Muscle of back (tissue), 13 donors: ENCODE data around the gene OR6B2. TPM values are rescaled to one million over a fixed set of nuclear protein-coding genes. Genes with fewer than 3 reads are reported as not detected.
"Not testable (repeated sequence)": the region's sequence is repeated elsewhere in the genome, so short reads cannot be mapped to it uniquely, and the experiment has no call there.

ENCODE experiments used
- DNase-seq, 3 donors: peaks; one replicate each; pipeline versions ENCODE4 v3.0.0 to v3.0.0-alpha.2; 2013
- long read RNA-seq, 9 donors: transcript quantifications; one replicate each; lab custom pipeline, GENCODE V29; 2026
- polyA plus RNA-seq, 10 donors: library from polyadenylated mRNA; unstranded; fragments of 120-200 nt; gene quantifications; one replicate each; pipeline ENCODE4 v1.2.1, GENCODE V29; 2013; ENCODE audit not compliant: insufficient read length in 10 of 10

OR6B2 gene
- polyA plus RNA-seq: not detected
- long read RNA-seq, donor 1: 0 reads
- long read RNA-seq, donor 2: 0 reads
- long read RNA-seq, donor 3: 0 reads
- long read RNA-seq, donor 4: 0 reads
- long read RNA-seq, donor 5: 0 reads
- long read RNA-seq, donor 6: 0 reads
- long read RNA-seq, donor 7: 0 reads
- long read RNA-seq, donor 8: 0 reads
- long read RNA-seq, donor 9: 0 reads

DNA sequence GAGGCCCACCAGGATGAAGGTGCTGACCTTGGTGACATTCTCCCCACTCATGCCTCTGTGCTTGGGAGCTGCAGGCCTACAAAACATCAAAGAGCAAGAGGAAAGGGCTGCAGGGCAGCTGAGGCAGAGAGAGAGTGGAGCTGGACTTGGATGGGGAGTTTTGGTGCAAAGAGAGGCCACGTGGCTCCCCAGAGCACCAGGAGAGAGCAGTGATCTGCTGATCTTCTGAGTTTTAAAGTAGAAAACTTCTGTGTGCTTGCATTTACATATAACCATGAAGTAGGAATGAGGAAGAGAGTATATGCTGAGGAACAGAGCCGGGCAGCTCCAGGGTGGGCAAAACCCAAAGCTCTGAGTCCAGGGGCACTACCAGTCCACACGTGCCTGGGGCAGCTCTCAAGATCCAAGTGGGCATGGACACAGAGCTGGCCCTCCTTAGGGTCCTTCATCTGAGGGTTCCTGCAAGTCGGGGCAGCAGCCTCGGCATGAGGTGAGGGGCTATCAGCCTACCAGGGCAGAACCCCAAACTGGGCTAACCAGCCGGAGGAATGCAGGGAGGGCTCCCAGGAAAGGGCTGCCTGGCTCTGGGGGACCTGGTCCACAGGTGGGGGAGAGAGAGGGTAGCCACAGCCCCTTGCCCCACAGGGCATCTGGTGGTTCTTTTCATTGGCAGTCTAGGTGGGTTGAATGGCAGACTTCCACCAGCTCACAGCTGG is at the start of gene OR6B2:
Gene OR6B2, minus strand, starts transcription at position 51 of the 716 bp plus-strand sequence. Its CDS starts 0 bp downstream, at position 51.
- DNase-seq: no peak

- no peak for DNase-seq
These were observed 48.4 kb upstream of the OR6B2 start for GRCh38 chr2:240078631-240079030.

DNA sequence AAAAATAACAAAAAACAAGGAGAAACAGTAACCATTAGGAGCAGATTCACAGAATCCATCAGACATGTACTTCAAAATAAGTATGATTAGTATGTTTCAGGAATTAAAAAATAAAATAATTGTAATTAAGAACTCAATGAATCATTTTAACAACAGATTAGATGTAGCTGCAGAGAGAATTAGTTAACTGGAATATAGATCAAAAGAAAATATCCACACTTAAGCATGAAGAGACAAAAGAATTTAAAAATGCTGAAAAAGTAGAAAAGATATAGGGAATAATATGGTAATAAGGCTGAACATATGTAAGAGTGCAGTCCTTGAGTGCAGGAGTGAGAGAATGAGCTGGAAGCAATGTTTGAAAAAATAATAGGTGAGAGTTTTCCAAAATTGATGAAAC is 47.2 kb upstream of the OR6B2 start:
- no peak for DNase-seq

- DNase-seq: no peak
These were observed 44.3 kb upstream of the OR6B2 start for GRCh38 chr2:240074545-240074944.

DNA sequence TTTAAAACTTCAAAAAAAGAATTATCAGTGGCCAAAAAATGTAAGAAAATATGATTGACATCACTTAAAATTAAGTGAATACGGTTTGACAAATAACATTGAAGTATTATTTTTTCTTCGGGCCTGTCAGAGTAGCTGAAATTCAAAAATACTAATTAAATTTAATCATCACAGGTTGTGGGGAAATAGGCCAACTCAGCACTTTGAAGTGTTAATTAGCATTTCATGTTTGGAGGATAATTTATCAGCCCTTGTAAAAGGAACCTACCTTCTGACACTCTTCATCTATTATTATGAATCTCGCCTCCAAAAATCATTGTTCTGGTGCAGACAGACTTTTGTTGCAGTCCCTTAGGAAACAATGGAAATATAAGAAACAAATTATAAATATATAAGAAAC is 40.7 kb upstream of the OR6B2 start:
- DNase-seq: no peak

GRCh38 chr2:240069829-240070228 is 39.6 kb upstream of the OR6B2 start:
- no peak for DNase-seq

DNA sequence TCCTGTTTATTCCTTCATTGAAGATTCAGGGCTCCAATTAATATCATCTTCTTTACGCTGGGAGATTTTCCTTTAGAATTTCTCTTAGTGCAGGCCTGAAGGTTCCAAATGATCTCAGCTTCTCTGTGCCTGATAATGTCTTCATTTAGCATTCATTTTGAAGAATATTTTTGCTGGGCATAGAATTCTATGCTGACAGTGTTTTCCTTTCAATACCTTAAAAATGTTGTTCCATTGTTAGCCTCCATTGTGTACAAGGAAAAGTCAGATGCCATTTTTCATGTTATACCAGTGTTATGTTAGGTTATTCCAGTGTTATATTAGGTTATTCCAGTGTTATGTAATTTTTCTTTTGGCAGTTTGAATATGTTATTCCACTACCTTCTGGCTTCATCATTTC is 38.0 kb upstream of the OR6B2 start:
- no peak for DNase-seq

DNA sequence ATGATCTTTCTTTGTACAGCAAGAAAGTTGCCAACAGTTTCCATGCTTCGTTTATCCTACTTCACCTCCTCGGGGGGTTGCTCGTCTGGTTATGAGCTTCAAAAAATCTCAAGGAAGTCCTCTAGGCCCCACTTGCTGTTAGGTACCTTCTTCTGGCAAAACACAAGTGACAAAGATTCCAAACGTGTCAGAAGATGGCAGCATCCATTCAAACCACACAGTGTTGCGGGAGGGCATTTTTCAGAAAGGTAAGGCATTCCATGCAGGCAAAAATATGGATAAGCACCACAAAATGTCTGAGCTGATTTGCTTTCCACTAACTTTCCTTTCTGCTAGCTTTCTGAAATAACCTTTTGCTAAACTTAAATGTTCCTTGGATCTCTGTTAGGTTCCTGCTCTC is 36.3 kb upstream of the OR6B2 start:
- DNase-seq: no peak

DNA sequence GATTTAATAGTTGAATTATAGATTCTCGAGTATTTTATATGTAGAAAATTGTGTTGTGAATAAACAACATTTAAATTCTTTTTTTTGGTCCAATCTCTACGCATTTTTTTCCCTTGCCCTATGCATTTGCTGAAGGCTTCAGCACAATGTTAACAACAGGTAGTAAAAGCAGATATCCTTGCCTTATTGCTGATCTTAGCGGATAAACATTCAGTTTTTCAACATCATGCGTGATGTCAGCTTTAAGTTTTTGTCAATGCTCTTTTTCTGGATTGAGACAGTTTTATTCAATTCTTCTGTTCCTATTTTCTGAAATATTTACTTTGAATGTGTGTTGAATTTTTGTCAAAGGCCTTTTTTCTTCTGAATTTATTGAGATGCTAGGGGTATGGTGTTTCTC is 34.7 kb upstream of the OR6B2 start:
- DNase-seq: no peak

GRCh38 chr2:240060977-240061591 is 30.9 kb upstream of the OR6B2 start:
- peak; percentile 24 to 54 (median 36) for DNase-seq

GRCh38 chr2:240056678-240057077 is 26.4 kb upstream of the OR6B2 start:
- DNase-seq: no peak

- DNase-seq: no peak
These were observed 25.1 kb upstream of the OR6B2 start for GRCh38 chr2:240055177-240055917.

DNA sequence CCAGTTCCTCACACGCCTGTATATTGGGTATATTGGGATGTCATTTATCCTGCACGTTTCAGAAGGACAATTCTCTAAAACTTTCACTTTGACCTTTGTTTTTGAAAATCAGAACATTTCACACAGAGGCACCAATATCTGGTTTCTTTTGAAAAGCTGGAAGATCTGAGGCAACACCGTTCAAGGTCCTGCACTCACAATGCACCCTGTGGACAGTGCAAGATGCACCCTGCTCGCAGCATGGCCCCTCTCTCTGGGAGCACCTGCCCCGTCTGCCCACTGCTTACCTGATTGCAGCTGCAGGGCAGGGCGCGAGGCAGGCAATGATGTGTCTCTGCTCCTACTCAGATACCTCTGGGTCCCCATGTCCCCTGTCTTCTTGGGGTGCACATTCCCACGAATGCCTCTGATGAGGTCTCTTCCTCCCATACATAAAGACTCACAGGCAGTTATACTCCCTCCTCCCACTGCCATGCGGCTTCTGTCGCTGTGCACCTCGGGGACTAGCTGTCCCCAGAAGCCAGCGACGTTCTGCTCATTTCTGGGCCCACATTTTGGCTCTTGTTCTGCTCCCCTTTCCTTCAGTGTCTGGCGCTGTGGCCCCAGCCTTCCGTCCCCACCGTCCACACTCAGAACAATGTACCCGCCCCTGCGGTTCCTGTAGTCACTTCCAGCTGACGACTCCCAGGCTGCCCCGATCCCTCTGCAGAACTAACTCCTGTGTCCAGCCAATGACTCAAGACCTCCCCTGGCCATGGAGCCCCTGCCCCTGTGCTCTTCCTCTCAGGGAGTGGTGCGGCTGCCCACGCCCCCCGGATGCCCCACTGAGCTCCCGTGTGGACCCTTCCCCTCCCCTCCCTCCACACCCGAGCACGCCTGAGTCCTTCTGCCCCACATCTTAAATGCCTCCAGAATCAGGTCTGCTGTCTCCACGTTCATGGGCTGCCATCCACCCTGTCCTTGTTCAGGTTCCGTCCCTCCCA is 23.2 kb upstream of the OR6B2 start, which contains the start of gene OR6B3:
Gene OR6B3, minus strand, starts transcription at position 349 of the 983 bp plus-strand sequence.
- DNase-seq: no peak

GRCh38 chr2:240052524-240052923 is 22.3 kb upstream of the OR6B2 start:
- DNase-seq: no peak

DNA sequence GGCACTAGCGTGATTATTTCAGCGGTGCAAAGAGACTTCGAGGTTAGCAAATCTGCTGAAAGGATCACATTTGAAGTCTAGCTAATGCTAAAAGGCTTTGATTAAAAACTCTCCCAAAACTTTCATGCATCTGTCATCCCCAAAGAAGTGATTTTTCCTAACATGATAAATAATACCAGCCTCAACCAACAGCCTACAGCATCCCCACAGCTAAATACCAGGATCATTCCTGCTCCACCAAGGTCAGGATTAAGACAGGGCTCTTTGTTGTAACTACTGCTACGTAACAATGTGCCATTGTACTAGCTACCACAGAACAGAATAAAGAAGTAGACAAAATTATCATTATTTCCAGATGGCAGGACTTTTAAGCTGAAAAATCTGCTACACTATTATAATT is 21.5 kb upstream of the OR6B2 start:
- no peak for DNase-seq

GRCh38 chr2:240050278-240050677 is 20.0 kb upstream of the OR6B2 start:
- DNase-seq: no peak

DNA sequence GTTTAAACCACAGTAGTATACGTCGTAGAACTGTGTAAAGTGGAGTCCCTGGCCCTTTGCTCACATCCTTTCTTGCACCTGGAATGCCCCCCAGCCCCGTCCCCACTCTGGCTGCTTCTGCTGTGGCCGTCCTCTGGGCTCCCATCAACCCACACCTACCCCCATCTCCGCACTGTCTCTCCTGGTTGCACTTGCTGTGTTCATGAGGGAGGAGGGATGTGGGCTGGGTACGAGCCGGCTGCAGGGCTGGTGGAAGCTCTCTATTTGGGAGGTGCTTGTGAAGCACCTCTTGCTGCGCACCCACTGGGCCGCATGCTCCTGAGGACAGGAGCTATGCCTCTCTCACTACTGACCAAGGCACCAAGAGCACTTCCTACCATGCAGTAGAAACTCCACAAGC is 18.0 kb upstream of the OR6B2 start:
- DNase-seq: no peak

DNA sequence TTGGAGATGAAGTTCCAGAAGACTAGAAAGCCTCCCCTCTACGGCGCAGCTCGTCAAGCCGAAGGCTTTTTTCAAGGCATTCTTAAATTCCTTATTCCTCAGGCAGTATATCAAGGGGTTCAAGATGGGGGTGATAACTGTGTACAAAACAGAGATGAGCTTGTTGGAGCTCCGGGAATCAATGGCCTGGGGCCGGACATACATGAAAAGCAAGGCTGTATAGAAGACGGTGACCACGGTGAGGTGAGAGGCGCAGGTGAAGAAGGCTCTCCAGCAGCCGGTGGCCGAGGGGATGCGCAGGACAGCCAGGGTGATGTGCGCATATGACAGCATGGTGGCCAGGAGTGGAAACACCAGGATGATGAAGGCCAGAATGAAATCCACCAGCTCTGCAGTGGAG is 14.9 kb upstream of the OR6B2 start:
- DNase-seq: no peak

DNA sequence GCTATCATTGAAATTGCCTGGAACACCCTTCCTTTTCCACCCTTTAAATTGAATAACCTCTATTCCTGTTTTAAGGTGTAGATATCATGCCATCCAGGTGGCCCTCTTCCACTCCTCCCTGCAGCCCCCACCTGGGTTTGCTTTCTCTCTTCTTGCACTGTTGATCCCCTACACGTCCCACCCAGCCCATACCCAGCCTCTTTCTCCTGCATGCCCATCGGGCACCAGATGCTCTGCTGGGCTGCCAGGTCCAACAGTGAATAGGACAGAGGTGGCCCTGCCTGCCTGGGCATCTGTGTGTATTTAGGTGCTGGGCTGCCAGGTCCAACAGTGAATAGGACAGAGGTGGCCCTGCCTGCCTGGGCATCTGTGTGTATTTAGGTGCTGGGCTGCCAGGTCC is 13.9 kb upstream of the OR6B2 start:
- DNase-seq: not testable (repeated sequence)

DNA sequence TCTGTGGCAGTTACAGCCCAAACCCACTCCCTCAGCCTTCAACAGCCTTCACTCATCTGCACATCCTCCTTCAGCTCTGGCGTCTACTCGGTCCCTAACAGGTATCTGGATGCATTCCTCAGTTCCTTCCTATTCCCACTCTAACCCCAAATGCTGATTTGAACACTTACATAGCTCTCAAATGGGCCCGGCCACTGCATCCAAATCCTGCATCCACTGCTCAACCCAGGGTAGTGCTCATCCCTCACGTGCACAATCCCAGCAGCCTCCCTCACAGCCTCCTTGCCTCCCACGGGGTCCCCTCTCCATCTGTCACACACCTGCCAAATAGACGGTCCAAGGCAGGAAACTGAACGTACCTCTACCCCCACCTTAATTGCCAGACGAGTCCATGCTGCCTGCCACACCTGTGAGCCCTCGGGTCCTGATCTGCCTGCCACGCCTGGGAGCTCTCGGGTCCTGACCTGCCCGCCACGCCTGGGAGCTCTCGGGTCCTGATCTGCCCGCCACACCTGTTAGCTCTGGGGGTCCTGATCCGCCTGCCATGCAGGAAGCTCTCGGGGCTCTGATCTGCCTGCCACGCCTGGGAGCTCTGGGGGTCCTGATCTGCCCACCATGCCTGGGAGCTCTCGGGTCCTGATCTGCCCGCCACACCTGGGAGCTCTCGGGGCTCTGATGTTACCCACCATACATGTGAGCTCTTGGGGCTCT is 13.2 kb upstream of the OR6B2 start:
- no peak for DNase-seq

DNA sequence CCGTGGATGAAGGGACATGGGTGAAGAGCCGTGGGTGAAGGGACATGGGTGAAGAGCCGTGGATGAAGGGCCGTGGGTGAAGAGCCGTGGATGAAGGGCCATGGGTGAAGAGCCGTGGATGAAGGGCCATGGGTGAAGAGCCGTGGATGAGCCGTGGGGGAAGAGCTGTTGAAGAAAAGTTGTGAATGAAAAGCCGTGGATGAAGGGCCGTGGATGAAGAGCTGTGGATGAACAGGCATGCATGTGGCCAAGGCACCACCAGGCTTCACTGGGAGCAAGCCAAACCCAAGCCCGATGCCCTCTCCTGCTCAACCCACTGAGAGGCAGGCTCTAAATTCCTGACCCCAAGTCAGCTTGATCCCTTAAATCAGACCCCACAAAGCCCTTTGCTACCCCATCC is 12.5 kb upstream of the OR6B2 start:
- no peak for DNase-seq
